Activated T-helper 1 cell treated with Interleukin-2 at 50 U/mL for 16 hours (primary cell): Measurements from ENCODE around the gene ORAI2.
"Not testable (repeated sequence)": the region's sequence is repeated elsewhere in the genome, so short reads cannot be mapped to it uniquely, and the experiment has no call there.

ENCODE experiments used
- DNase-seq: peaks from one replicate; pipeline ENCODE4 v3.0.0-alpha.2; 2020; ENCODE audit warnings: low read depth

Gene ORAI2

DNA sequence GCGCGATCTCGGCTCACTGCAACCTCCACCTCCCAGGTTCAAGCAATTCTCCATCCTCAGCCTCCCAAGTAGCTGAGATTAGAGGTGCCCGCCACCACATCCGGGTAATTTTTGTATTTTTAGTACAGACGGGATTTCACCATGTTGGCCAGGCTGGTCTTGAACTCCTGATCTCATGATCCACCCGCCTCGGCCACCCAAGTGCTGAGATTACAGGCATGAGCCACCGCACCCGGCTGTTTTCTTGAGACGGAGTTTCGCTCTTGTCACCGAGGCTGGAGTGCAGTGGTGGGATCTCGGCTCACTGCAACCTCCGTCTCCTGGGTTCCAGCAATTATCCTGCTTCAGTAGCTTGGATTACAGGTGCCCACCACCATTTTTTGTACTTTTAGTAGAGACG is 64.9 kb downstream of the ORAI2 start:
- DNase-seq, result not testable (repeated sequence)

DNA sequence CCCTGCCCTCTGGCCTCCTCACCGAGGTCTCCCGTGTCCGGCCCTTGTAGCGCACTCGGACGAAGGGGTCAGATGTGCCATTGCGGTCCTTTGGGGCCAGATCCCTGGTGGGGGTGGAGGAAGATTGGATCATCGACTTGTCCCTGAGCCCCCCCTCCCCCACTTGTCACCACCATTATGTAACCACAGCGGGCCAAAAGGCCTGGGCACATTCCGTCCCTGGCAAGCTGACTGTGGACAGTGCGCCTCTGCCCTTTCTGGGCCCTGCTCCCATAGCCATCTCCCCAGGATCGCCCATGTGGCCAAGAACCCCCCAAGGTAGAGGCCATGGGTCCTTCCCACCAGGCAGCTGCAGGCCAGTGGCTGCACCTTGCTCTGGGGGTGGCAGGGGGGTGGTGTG is 69.8 kb downstream of the ORAI2 start:
- DNase-seq, result not testable (repeated sequence)

DNA sequence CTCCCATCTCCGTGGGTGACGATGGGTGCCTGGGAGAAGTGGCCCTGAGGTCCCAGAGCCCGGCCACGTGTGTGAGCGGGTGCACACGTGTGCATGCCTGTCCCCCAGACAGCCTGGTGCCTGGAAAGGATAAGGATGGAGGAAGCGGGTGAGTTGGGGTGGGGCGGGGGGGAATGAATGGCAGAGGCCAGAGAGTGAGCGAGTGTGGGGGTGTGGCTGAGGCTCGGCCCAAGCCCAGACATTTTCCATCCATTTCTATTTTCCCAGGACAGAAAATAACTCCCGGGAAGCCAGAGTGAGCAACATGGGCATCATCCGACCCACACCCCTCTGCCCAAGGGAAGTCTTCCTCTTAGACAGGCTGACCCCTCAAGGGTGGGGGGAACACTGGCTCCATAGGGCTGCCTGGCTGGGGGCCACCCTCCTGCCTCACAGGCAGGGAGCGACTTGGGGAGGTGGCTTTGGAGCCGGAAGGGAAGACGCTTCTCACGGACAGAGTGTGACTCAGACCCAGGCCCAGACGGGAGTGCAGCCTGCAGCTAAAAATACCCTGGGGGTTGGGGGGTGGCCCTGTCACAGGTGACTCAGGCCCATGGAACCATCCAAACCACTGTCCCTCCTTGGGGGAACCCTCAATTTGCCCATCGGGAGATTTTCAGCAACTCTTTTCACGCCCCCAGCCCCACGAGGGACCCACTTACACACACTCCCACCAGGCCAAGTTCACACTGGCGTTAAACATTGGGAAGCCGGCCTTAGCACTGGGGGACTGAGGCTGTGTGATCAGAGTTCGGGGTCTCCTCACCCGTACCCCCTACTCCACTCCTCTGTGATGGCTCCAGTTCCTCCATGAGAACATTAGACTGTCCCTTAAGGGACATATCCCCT is 72.2 kb downstream of the ORAI2 start:
- not testable (repeated sequence) for DNase-seq
